ENCODE results near the gene TGFBR3. TPM values are rescaled to one million over a fixed set of nuclear protein-coding genes. Genes with fewer than 3 reads are reported as not detected.

TGFBR3 gene
- total RNA-seq, 1 experiment from 2014 or later, result 14.5 TPM

GRCh38 chr1:91874167-91874566, 11.8 kb downstream of the TGFBR3 start:
- no TSS peak for BruUV-seq (replicated peaks)
- in situ Hi-C loops (cut with HindIII; ENCODE audit: low pct_unique_long_range_greater_than_20kb, low sequenced_read_pairs) (no loop called here), intact Hi-C loops (cut with micrococcal nuclease; ENCODE audit: unreplicated experiment) (no loop called here)
- H3K27ac ChIP-seq (ENCODE audit: low read length), result peak overlapping the region; percentile 44; the same call in 1 of the 2 replicates
- no peaks in the 10 kb centered on the region for H3K36me3 ChIP-seq (ENCODE audit: control insufficient read depth, insufficient read depth, low read length)
- ChIA-PET POLR2A (no interaction called here), CTCF (interaction anchor here (0.6 to 0.7 kb wide), 2 partner anchors 10 to 364 kb away, joined by 4 to 9 read pairs; no protein-coding TSS in a partner anchor)
- DNase-seq (ENCODE audit: low read depth, low spot score), result no peak
- H3K4me3 ChIP-seq (ENCODE audit: low read depth in 2 of 2, low read length in 2 of 2), result no peak overlapping the region
- H3K4me1 ChIP-seq (ENCODE audit: control insufficient read depth, insufficient read depth, low read length), result peaks cover 50% of the 10 kb centered on the region
- ATAC-seq, result no peak
- H3K27me3 ChIP-seq (ENCODE audit: control insufficient read depth, insufficient read depth, low read length), result no peaks in the 10 kb centered on the region
- H3K9me3 ChIP-seq (ENCODE audit: control insufficient read depth, insufficient read depth, low read depth, low read length), result no peaks in the 10 kb centered on the region
- TF ChIP-seq SIN3A (IDR thresholded peaks at IDR 0.05; ENCODE audit: borderline replicate concordance, insufficient read depth, low read depth, low read length) (no peak), REST (IDR thresholded peaks at IDR 0.05; ENCODE audit: insufficient read depth in 1 of 2, low read depth in 2 of 2, low read length in 1 of 2) (no peak), TCF7L2 (IDR thresholded peaks at IDR 0.05; ENCODE audit: low read depth, low read length) (no peak), CTCF (IDR thresholded peaks at IDR 0.05) (no peak), POLR2AphosphoS5 (IDR thresholded peaks at IDR 0.05; ENCODE audit: low read depth, low read length) (no peak)

DNA sequence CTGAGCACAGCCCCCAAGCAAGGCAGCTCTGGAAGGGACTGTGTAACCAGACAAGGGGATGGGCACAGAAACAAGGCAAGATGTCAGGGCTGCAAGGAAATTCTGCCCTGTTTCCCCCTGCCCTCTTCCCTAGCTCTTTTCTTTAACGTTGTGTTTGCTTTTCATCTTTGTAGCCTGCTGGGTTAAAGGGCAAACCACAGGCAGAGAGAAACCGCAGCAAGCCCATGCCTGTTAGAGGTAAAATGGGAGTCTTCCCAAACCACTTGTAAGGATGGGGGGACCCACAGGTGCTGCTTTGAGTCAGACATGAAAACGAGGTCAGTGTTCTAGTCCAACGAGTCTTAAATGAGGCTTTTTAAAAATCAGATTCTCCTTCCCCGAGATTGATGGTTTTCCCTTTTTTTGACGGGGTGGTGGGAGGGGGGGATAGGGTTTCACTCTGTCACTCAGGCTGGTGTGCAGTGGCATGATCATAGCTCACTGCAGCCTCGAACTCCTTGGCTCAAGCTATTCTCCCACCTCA, 13.3 kb downstream of the TGFBR3 start:
- POLR2A ChIA-PET, result interaction anchor here (0.6 kb wide), 1 partner anchor 26 kb away, joined by 3 read pairs; no protein-coding TSS in a partner anchor

More for the DNA sequence above, 13.3 kb downstream of the TGFBR3 start:
- Histone ChIP-seq H3K4me3 (ENCODE audit: low read depth in 2 of 2, low read length in 2 of 2) (peak overlapping the region in 1 of 2 experiments; percentile 29; a peak in 1 of 4 replicates), H3K27me3 (ENCODE audit: control insufficient read depth, insufficient read depth, low read length) (no peaks in the 10 kb centered on the region), H3K9me3 (ENCODE audit: control insufficient read depth, insufficient read depth, low read depth, low read length) (no peaks in the 10 kb centered on the region), H3K4me1 (ENCODE audit: control insufficient read depth, insufficient read depth, low read length) (peaks cover 36% of the 10 kb centered on the region), H3K36me3 (ENCODE audit: control insufficient read depth, insufficient read depth, low read length) (no peaks in the 10 kb centered on the region), H3K27ac (ENCODE audit: low read length) (peak overlapping the region; percentile 78)
- BruUV-seq (replicated peaks), result no TSS peak
- CTCF ChIA-PET, result no interaction called here
- DNase-seq (ENCODE audit: low read depth, low spot score) (no peak), ATAC-seq (peak; percentile 67)
- TF ChIP-seq REST (IDR thresholded peaks at IDR 0.05; ENCODE audit: insufficient read depth in 1 of 2, low read depth in 2 of 2, low read length in 1 of 2), result no peak
- no peak for TF ChIP-seq SIN3A (IDR thresholded peaks at IDR 0.05; ENCODE audit: borderline replicate concordance, insufficient read depth, low read depth, low read length)
- TF ChIP-seq TCF7L2 (IDR thresholded peaks at IDR 0.05; ENCODE audit: low read depth, low read length), result peak; percentile 89; the same call in 1 of the 2 replicates
- intact Hi-C loops (cut with micrococcal nuclease; ENCODE audit: unreplicated experiment), result no loop called here
- in situ Hi-C loops (cut with HindIII; ENCODE audit: low pct_unique_long_range_greater_than_20kb, low sequenced_read_pairs), result no loop called here

Measured in Panc1 (cell line).